BE2C (cell line): ENCODE results near the gene SNX18.
A peak's percentile ranks its signal among the peaks of the same experiment; 100 is the strongest.

Source experiments
- DNase-seq: peaks from one replicate; pipeline ENCODE4 v3.0.0-alpha.2; 2020
- H3K27me3 ChIP-seq: fragments of 250-450 bp; sonication (Bioruptor Pico); 2 replicates; pipeline ENCODE4 v1.5.1; 2020; ENCODE audit warnings: mild to moderate bottlenecking
- H3K36me3 ChIP-seq: fragments of 250-450 bp; sonication (Bioruptor Pico); 2 replicates; pipeline ENCODE4 v1.5.1; 2020; ENCODE audit warnings: mild to moderate bottlenecking
- H3K4me1 ChIP-seq: fragments of 250-450 bp; sonication (Bioruptor Pico); 2 replicates; pipeline ENCODE4 v1.5.1; 2020
- H3K4me3 ChIP-seq: 2 replicates; pipeline ENCODE4 v1.5.1; 2011; ENCODE audit warnings: low read depth, low read length
- H3K9me3 ChIP-seq: fragments of 250-450 bp; sonication (Bioruptor Pico); 2 replicates; pipeline ENCODE4 v1.5.1; 2020
- TF ChIP-seq, protein P1 (sequence below): IDR thresholded peaks from 2 replicates; pipeline ENCODE4 v1.5.1; 2012; ENCODE audit warnings: mild to moderate bottlenecking, low read depth, low read length

Gene SNX18

GRCh38 chr5:54495027-54495426, 22.5 kb upstream of the SNX18 start:
- H3K36me3 ChIP-seq, result no peaks in the 10 kb centered on the region
- DNase-seq, result no peak
- H3K4me1 ChIP-seq, result no peaks in the 10 kb centered on the region
- no peaks in the 10 kb centered on the region for H3K27me3 ChIP-seq
- no peaks in the 10 kb centered on the region for H3K9me3 ChIP-seq
- TF ChIP-seq, protein P1, sequence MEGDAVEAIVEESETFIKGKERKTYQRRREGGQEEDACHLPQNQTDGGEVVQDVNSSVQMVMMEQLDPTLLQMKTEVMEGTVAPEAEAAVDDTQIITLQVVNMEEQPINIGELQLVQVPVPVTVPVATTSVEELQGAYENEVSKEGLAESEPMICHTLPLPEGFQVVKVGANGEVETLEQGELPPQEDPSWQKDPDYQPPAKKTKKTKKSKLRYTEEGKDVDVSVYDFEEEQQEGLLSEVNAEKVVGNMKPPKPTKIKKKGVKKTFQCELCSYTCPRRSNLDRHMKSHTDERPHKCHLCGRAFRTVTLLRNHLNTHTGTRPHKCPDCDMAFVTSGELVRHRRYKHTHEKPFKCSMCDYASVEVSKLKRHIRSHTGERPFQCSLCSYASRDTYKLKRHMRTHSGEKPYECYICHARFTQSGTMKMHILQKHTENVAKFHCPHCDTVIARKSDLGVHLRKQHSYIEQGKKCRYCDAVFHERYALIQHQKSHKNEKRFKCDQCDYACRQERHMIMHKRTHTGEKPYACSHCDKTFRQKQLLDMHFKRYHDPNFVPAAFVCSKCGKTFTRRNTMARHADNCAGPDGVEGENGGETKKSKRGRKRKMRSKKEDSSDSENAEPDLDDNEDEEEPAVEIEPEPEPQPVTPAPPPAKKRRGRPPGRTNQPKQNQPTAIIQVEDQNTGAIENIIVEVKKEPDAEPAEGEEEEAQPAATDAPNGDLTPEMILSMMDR, result no peak
- no peak overlapping the region for H3K4me3 ChIP-seq

GRCh38 chr5:54514291-54514690, 3.3 kb upstream of the SNX18 start:
- TF ChIP-seq, protein P1, result peak; percentile 24; the same call in 1 of the 2 replicates
- H3K27me3 ChIP-seq, result no peaks in the 10 kb centered on the region
- H3K4me1 ChIP-seq, result no peaks in the 10 kb centered on the region; the same call in 1 of the 2 replicates
- peak; percentile 35 for DNase-seq
- peaks cover 7% of the 10 kb centered on the region for H3K36me3 ChIP-seq
- no peaks in the 10 kb centered on the region for H3K9me3 ChIP-seq
- no peak overlapping the region for H3K4me3 ChIP-seq

- no peak overlapping the region for H3K4me3 ChIP-seq
- no peaks in the 10 kb centered on the region for H3K27me3 ChIP-seq
- H3K36me3 ChIP-seq, result peaks cover 7% of the 10 kb centered on the region
- H3K4me1 ChIP-seq, result no peaks in the 10 kb centered on the region; the same call in 1 of the 2 replicates
- TF ChIP-seq, protein P1, result no peak
- no peak for DNase-seq
- no peaks in the 10 kb centered on the region for H3K9me3 ChIP-seq
Measured at GRCh38 chr5:54514841-54515432, 2.6 kb upstream of the SNX18 start.

DNA sequence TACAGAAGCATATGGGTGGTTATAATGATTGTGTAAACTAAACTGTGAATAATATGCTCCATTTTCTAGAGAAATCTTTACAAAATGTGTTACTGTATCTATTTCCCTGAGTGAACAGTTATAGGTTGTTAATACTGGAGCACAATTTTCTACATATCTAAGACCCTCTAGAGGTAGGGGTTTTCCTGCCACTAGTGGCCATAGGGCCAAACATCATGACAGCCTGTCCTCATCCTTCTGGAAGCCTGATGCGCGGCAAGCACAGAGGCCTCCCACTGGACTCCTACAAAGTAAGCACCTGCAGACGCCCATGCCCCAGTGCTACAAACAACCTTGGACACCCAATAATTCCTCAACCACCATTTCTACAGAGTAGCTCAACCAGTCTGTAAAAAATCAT, 1.9 kb upstream of the SNX18 start:
- Histone ChIP-seq H3K27me3 (no peaks in the 10 kb centered on the region), H3K36me3 (peaks cover 7% of the 10 kb centered on the region), H3K9me3 (no peaks in the 10 kb centered on the region), H3K4me3 (no peak overlapping the region), H3K4me1 (no peaks in the 10 kb centered on the region; the same call in 1 of the 2 replicates)
- TF ChIP-seq, protein P1, result no peak
- DNase-seq, result no peak

GRCh38 chr5:54516051-54516655, 1.4 kb upstream of the SNX18 start:
- no peak for DNase-seq
- Histone ChIP-seq H3K4me1 (no peaks in the 10 kb centered on the region; the same call in 1 of the 2 replicates), H3K9me3 (no peaks in the 10 kb centered on the region), H3K36me3 (peaks cover 7% of the 10 kb centered on the region), H3K27me3 (no peaks in the 10 kb centered on the region), H3K4me3 (no peak overlapping the region)
- TF ChIP-seq, protein P1, result no peak

- no peak for DNase-seq
- Histone ChIP-seq H3K36me3 (peaks cover 7% of the 10 kb centered on the region), H3K4me1 (no peaks in the 10 kb centered on the region; the same call in 1 of the 2 replicates), H3K27me3 (no peaks in the 10 kb centered on the region), H3K4me3 (peak overlapping the region; percentile 39), H3K9me3 (no peaks in the 10 kb centered on the region)
- TF ChIP-seq, protein P1, result no peak
Measured at GRCh38 chr5:54517174-54517511, 416 bp upstream of the SNX18 start.
